IMR-90 (cell line): Measurements from ENCODE around the gene FOXO6. TPM values are rescaled to one million over a fixed set of nuclear protein-coding genes. Genes with fewer than 3 reads are reported as not detected.

Experiments used
- ATAC-seq: fragments of 200-7000 bp; cut with Tn5 transposase; 2 replicates; pipeline ENCODE4 v1.9.1; 2020; ENCODE audit warnings: low read depth, mild to moderate bottlenecking, moderate library complexity
- BruUV-seq: library from RNA; stranded (reverse); fragments of 400-500 nt; replicated peaks from 2 replicates; lab custom pipeline; 2021; lab: Mats Ljungman, UMichigan
- CTCF ChIA-PET: fragments of 300-600 bp; formaldehyde crosslinking; extraction: SDS; loops from one replicate; lab custom pipeline; 2021; ENCODE audit warnings: antibody characterized with exemption; lab: Yijun Ruan, JAX
- POLR2A ChIA-PET: fragments of 300-600 bp; sonication (Branson Sonifier 250); formaldehyde crosslinking; loops from one replicate; lab custom pipeline; 2022; ENCODE audit warnings: antibody characterized with exemption; ENCODE audit not compliant: unreplicated experiment; lab: Charles Lee
- DNase-seq: peaks from one replicate; pipeline ENCODE4 v3.0.0; 2013
- H2AFZ ChIP-seq: replicated peaks from 2 replicates; pipeline ENCODE3; 2013; ENCODE audit warnings: low read length, mild to moderate bottlenecking; ENCODE audit not compliant: poor library complexity
- H2AK5ac ChIP-seq: 2 replicates; pipeline ENCODE4 v1.6.1; 2013; ENCODE audit warnings: low read depth, low read length, inconsistent platforms
- H2AK9ac ChIP-seq: replicated peaks from 2 replicates; pipeline ENCODE3; 2013; ENCODE audit warnings: mild to moderate bottlenecking, low read depth, low read length, moderate library complexity; ENCODE audit not compliant: poor library complexity
- H2BK120ac ChIP-seq: 2 replicates; pipeline ENCODE4 v1.6.1; 2013; ENCODE audit warnings: low read depth, low read length, inconsistent platforms
- H2BK15ac ChIP-seq: 3 replicates; pipeline ENCODE4 v1.6.1; 2013; ENCODE audit warnings: low read depth, low read length, inconsistent platforms
- H2BK20ac ChIP-seq: 2 replicates; pipeline ENCODE4 v1.6.1; 2013; ENCODE audit warnings: low read depth, mild to moderate bottlenecking, inconsistent platforms, low read length, moderate library complexity
- H2BK5ac ChIP-seq: 2 replicates; pipeline ENCODE4 v1.6.1; 2013; ENCODE audit warnings: mild to moderate bottlenecking, low read depth, low read length, inconsistent platforms; ENCODE audit not compliant: poor library complexity, severe bottlenecking
- H3K14ac ChIP-seq: replicated peaks from 2 replicates; pipeline ENCODE4 v1.6.1; 2013; ENCODE audit warnings: low read depth, low read length, inconsistent platforms
- H3K18ac ChIP-seq: 2 replicates; pipeline ENCODE4 v1.6.1; 2013; ENCODE audit warnings: low read depth, low read length, control low read depth
- H3K23ac ChIP-seq: 2 replicates; pipeline ENCODE4 v1.6.1; 2013; ENCODE audit warnings: low read depth, low read length, inconsistent platforms
- H3K27ac ChIP-seq: 2 replicates; pipeline ENCODE4 v1.5.1; 2013; ENCODE audit warnings: mild to moderate bottlenecking, control low read depth, low read length; ENCODE audit not compliant: insufficient read depth
- H3K27me3 ChIP-seq: 2 replicates; pipeline ENCODE4 v1.6.1; 2013; ENCODE audit warnings: low read length; ENCODE audit not compliant: control insufficient read depth, insufficient read depth
- H3K36me3 ChIP-seq: 2 replicates; pipeline ENCODE4 v1.6.1; 2013; ENCODE audit warnings: low read length, mixed read lengths; ENCODE audit not compliant: control insufficient read depth, insufficient read depth
- H3K4ac ChIP-seq: 2 replicates; pipeline ENCODE4 v1.6.1; 2013; ENCODE audit warnings: low read depth, low read length, inconsistent platforms
- H3K4me1 ChIP-seq: 2 replicates; pipeline ENCODE4 v1.6.1; 2013; ENCODE audit warnings: low read length, mixed read lengths; ENCODE audit not compliant: control insufficient read depth, insufficient read depth
- H3K4me2 ChIP-seq: 2 replicates; pipeline ENCODE4 v1.6.1; 2013; ENCODE audit warnings: low read depth, mild to moderate bottlenecking, control low read depth, low read length, moderate library complexity
- H3K4me3 ChIP-seq: 2 replicates; pipeline ENCODE4 v1.5.1; 2013; ENCODE audit warnings: low read depth, mild to moderate bottlenecking, control low read depth, low read length, moderate library complexity; ENCODE audit not compliant: insufficient read depth
- H3K56ac ChIP-seq: 2 replicates; pipeline ENCODE4 v1.6.1; 2013; ENCODE audit warnings: low read length, inconsistent platforms; ENCODE audit not compliant: insufficient read depth; ENCODE audit errors: extremely low read depth
- H3K79me1 ChIP-seq, 2 experiments: 2 replicates each; pipeline ENCODE4 v1.6.1; 2013; ENCODE audit warnings: low read length in 2 of 2, inconsistent platforms in 1 of 2, low read depth in 1 of 2
- H3K9ac ChIP-seq: 2 replicates; pipeline ENCODE4 v1.6.1; 2013; ENCODE audit warnings: low read depth, low read length, control low read depth
- H3K9me1 ChIP-seq: 2 replicates; pipeline ENCODE4 v1.6.1; 2013; ENCODE audit warnings: low read length, inconsistent platforms; ENCODE audit not compliant: insufficient read depth
- H3K9me3 ChIP-seq: 2 replicates; pipeline ENCODE4 v1.6.1; 2013; ENCODE audit warnings: low read length; ENCODE audit not compliant: control insufficient read depth, insufficient read depth
- H4K20me1 ChIP-seq: 2 replicates; pipeline ENCODE4 v1.6.1; 2013; ENCODE audit warnings: low read length, inconsistent platforms; ENCODE audit not compliant: insufficient read depth
- H4K5ac ChIP-seq: 2 replicates; pipeline ENCODE4 v1.6.1; 2013; ENCODE audit warnings: mild to moderate bottlenecking, low read depth, low read length, control low read depth
- H4K8ac ChIP-seq, 2 experiments: 2 replicates each; pipeline ENCODE4 v1.6.1; 2013; ENCODE audit warnings: low read depth in 2 of 2, low read length in 2 of 2, control low read depth in 1 of 2, inconsistent platforms in 1 of 2
- H4K91ac ChIP-seq: 2 replicates; pipeline ENCODE4 v1.6.1; 2013; ENCODE audit warnings: low read depth, low read length, inconsistent platforms; ENCODE audit not compliant: insufficient read depth
- BHLHE40 ChIP-seq: fragments of 150-350 bp; IDR thresholded peaks from 2 replicates; pipeline ENCODE4 v1.6.1; 2016; ENCODE audit warnings: mild to moderate bottlenecking, low read depth, low read length
- CEBPB ChIP-seq: IDR thresholded peaks from 2 replicates; pipeline ENCODE4 v1.6.1; 2012; ENCODE audit warnings: low read depth, low read length, improper control_type of control experiment
- CHD1 ChIP-seq: IDR thresholded peaks from 2 replicates; pipeline ENCODE4 v1.6.1; 2012; ENCODE audit warnings: low read depth, low read length, improper control_type of control experiment
- ELK1 ChIP-seq: fragments of 150-350 bp; IDR thresholded peaks from 2 replicates; pipeline ENCODE4 v1.6.1; 2016; ENCODE audit warnings: low read depth, mild to moderate bottlenecking, low read length, moderate library complexity, borderline replicate concordance
- FOS ChIP-seq: fragments of 150-350 bp; IDR thresholded peaks from 2 replicates; pipeline ENCODE4 v1.6.1; 2016; ENCODE audit warnings: low read depth, low read length
- MAFK ChIP-seq: IDR thresholded peaks from 2 replicates; pipeline ENCODE4 v1.6.1; 2012; ENCODE audit warnings: low read depth, low read length, improper control_type of control experiment
- MAZ ChIP-seq: IDR thresholded peaks from 2 replicates; pipeline ENCODE4 v1.6.1; 2012; ENCODE audit warnings: low read depth, mild to moderate bottlenecking, low read length, improper control_type of control experiment, moderate library complexity, borderline replicate concordance
- MXI1 ChIP-seq: IDR thresholded peaks from 2 replicates; pipeline ENCODE4 v1.6.1; 2012; ENCODE audit warnings: low read depth, mild to moderate bottlenecking, low read length, moderate library complexity, borderline replicate concordance
- NFE2L2 ChIP-seq: fragments of 150-350 bp; IDR thresholded peaks from 2 replicates; pipeline ENCODE4 v1.6.1; 2016; ENCODE audit warnings: low read depth, mild to moderate bottlenecking, low read length
- POLR2A ChIP-seq: IDR thresholded peaks from 2 replicates; pipeline ENCODE4 v1.6.1; 2012; ENCODE audit warnings: mild to moderate bottlenecking, low read depth, low read length
- RAD21 ChIP-seq: IDR thresholded peaks from 2 replicates; pipeline ENCODE4 v1.6.1; 2012; ENCODE audit warnings: low read length, improper control_type of control experiment
- RCOR1 ChIP-seq: IDR thresholded peaks from 2 replicates; pipeline ENCODE4 v1.6.1; 2012; ENCODE audit warnings: mild to moderate bottlenecking, low read length, improper control_type of control experiment; ENCODE audit not compliant: insufficient replicate concordance
- RFX5 ChIP-seq: IDR thresholded peaks from 2 replicates; pipeline ENCODE4 v1.8.0; 2012; ENCODE audit warnings: low read depth, mild to moderate bottlenecking, low read length, moderate library complexity
- SMC3 ChIP-seq: fragments of 150-350 bp; IDR thresholded peaks from 2 replicates; pipeline ENCODE4 v1.6.1; 2016; ENCODE audit warnings: low read depth, mild to moderate bottlenecking, antibody characterized with exemption, low read length, moderate library complexity
- USF2 ChIP-seq: fragments of 150-350 bp; IDR thresholded peaks from 2 replicates; pipeline ENCODE4 v1.6.1; 2017; ENCODE audit warnings: mild to moderate bottlenecking, antibody characterized with exemption, low read length, low read depth
- WGBS, 2 experiments: methylation state at CpG; one replicate each; pipeline versions ENCODE4 v1.1.5 to v1.1.7; 2013; ENCODE audit warnings: missing lambda C conversion rate in 2 of 2; ENCODE audit not compliant: insufficient read length in 1 of 2; ENCODE audit errors: extremely low coverage in 2 of 2; 5-methylcytosine and 5-hydroxymethylcytosine counted together
- dilution Hi-C: fragments of 300-500 bp; cut with HindIII; formaldehyde crosslinking; loops from one replicate; pipeline ENCODE4 v1.14.3; 2018; ENCODE audit warnings: low sequenced_read_pairs; ENCODE audit not compliant: unreplicated experiment
- in situ Hi-C: fragments of 300-500 bp; cut with MboI; formaldehyde crosslinking; loops from 3 replicates; pipeline ENCODE4 v1.14.3; 2019; ENCODE audit warnings: low sequenced_read_pairs, inconsistent platforms, mixed read lengths
- intact Hi-C: fragments of 100-400 bp; cut with micrococcal nuclease; formaldehyde crosslinking; loops from 2 replicates; pipeline ENCODE4 v1.10.0; 2022
- polyA plus RNA-seq, 3 experiments: library from polyadenylated mRNA; depleted of rRNA; stranded (reverse); fragments of >200 nt; gene quantifications; 2 replicates each; pipeline ENCODE4 v1.2.3, GENCODE V29; 2012; ENCODE audit warnings: low replicate concordance in 1 of 3
- total RNA-seq: library from RNA; depleted of rRNA; stranded (reverse); fragments of >200 nt; gene quantifications from 2 replicates; pipeline ENCODE4 v1.2.3, GENCODE V29; 2012

Gene FOXO6
- total and polyA plus RNA-seq, 2 of the 4 experiments (the other 2 are of a cell fraction), result not detected

- Histone ChIP-seq H3K14ac (no peak overlapping the region), H3K79me1 (no peaks in the 10 kb centered on the region), H3K27ac (no peak overlapping the region), H3K4me3 (no peak overlapping the region), H3K56ac (no peak overlapping the region), H3K36me3 (no peaks in the 10 kb centered on the region), H3K9me3 (no peaks in the 10 kb centered on the region), H3K4me1 (no peaks in the 10 kb centered on the region), H4K8ac (no peak overlapping the region), H2AK5ac (no peak overlapping the region), H2BK120ac (no peak overlapping the region), H4K5ac (no peak overlapping the region), H3K9ac (no peak overlapping the region), H3K18ac (no peak overlapping the region), H4K20me1 (no peaks in the 10 kb centered on the region; the same call in 1 of the 2 replicates), H4K91ac (no peak overlapping the region), H2AK9ac (no peak overlapping the region), H2BK20ac (no peak overlapping the region), H3K27me3 (peaks cover 73% of the 10 kb centered on the region), H3K4ac (no peak overlapping the region), H2BK5ac (no peak overlapping the region), H3K4me2 (no peak overlapping the region), H3K23ac (no peak overlapping the region), H3K9me1 (no peaks in the 10 kb centered on the region), H2BK15ac (no peak overlapping the region), H2AFZ (no peak overlapping the region)
- no TSS peak for BruUV-seq
- DNase-seq (no peak), ATAC-seq (no peak)
- WGBS, 2 experiments, result no CpG with 5 or more reads among the region's 10 CpGs
- ChIA-PET POLR2A (no interaction called here), CTCF (no interaction called here)
- intact Hi-C loops (no loop called here), in situ Hi-C loops (no loop called here), dilution Hi-C loops (no loop called here)
- TF ChIP-seq POLR2A (no peak), MXI1 (no peak), SMC3 (no peak), MAZ (no peak), MAFK (no peak), BHLHE40 (no peak), USF2 (no peak), ELK1 (no peak), RAD21 (no peak), FOS (no peak), RCOR1 (no peak), CHD1 (no peak), RFX5 (no peak), CEBPB (no peak), NFE2L2 (no peak)
Observed at GRCh38 chr1:41394369-41394744, 33.1 kb downstream of the FOXO6 start.
